DMS79 (cell line): ENCODE measurements around the gene PLTP.
A peak's percentile ranks its signal among the peaks of the same experiment; 100 is the strongest.
"Not testable (repeated sequence)": the region's sequence is repeated elsewhere in the genome, so short reads cannot be mapped to it uniquely, and the experiment has no call there.

Experiments
- DNase-seq: peaks from one replicate; lab custom pipeline; 2025; lab: John Stamatoyannopoulos, UW

PLTP gene

GRCh38 chr20:45944151-45944964 lies 32.4 kb upstream of the PLTP start:
- DNase-seq = no peak

GRCh38 chr20:45943613-45944012 lies 31.7 kb upstream of the PLTP start:
- no peak for DNase-seq

- no peak for DNase-seq
Observed at GRCh38 chr20:45940469-45940868, 28.5 kb upstream of the PLTP start.

- no peak for DNase-seq
Observed at GRCh38 chr20:45940053-45940452, 28.1 kb upstream of the PLTP start.

- no peak for DNase-seq
Observed at GRCh38 chr20:45938727-45939438, 26.9 kb upstream of the PLTP start.

- DNase-seq = no peak
Observed at GRCh38 chr20:45937765-45938164, 25.8 kb upstream of the PLTP start.

- DNase-seq = no peak
Observed at GRCh38 chr20:45935416-45936046, 23.6 kb upstream of the PLTP start.

GRCh38 chr20:45934586-45935415 lies 22.8 kb upstream of the PLTP start, which contains the start of gene PCIF1:
TSS of gene PCIF1 (plus strand) at chr20:45934683. CDS start at chr20:45939000, 4,317 bp downstream.
- DNase-seq = peak; percentile 74

GRCh38 chr20:45934046-45934585 lies 22.2 kb upstream of the PLTP start:
- DNase-seq = peak; percentile 29

GRCh38 chr20:45933266-45934045 lies 21.5 kb upstream of the PLTP start:
- DNase-seq = peak; percentile 60

GRCh38 chr20:45931680-45932079 lies 19.7 kb upstream of the PLTP start:
- not testable (repeated sequence) for DNase-seq

- DNase-seq = no peak
Observed at GRCh38 chr20:45927071-45927878, 15.3 kb upstream of the PLTP start.

- DNase-seq = no peak
Observed at GRCh38 chr20:45926731-45927070, 14.7 kb upstream of the PLTP start.

- DNase-seq = no peak
Observed at GRCh38 chr20:45925821-45926506, 14.0 kb upstream of the PLTP start.

GRCh38 chr20:45924391-45925261 lies 12.7 kb upstream of the PLTP start:
- no peak for DNase-seq

GRCh38 chr20:45921337-45922189 lies 9.6 kb upstream of the PLTP start:
- no peak for DNase-seq
